ENCODE measurements around the gene MCRIP1. TPM values are rescaled to one million over a fixed set of nuclear protein-coding genes. Genes with fewer than 3 reads are reported as not detected.

The MCRIP1 gene
- total and polyA plus RNA-seq, 9 of the 15 experiments (the other 6 are each of a cell fraction or from before 2014, with no cell fraction given) = 0.39 to 35.8 (median 9.7) TPM

GRCh38 chr17:81860756-81861568 is 27.9 kb upstream of the MCRIP1 start (continued):
- no peak for TF ChIP-seq PBX2 (CRISPR knock-in tag; IDR thresholded peaks at IDR 0.05; ENCODE audit: low read depth)
- peak; percentile 47 for TF ChIP-seq PBX2 (tag; conservative IDR thresholded peaks at IDR 0.05; ENCODE audit: low read depth)
- TF ChIP-seq ETV6 (IDR thresholded peaks at IDR 0.05; ENCODE audit: borderline replicate concordance in 1 of 2, low read depth in 2 of 2, low read length in 1 of 2) = no peak
- TF ChIP-seq ETV6 (CRISPR knock-in tag; IDR thresholded peaks at IDR 0.05; ENCODE audit: borderline replicate concordance) = no peak
- TF ChIP-seq RBM15 (IDR thresholded peaks at IDR 0.05; ENCODE audit: insufficient read depth, low read length) = no peak
- peak; percentile 91; the same call in 1 of the 2 replicates for TF ChIP-seq ZNF445 (CRISPR knock-in tag; IDR thresholded peaks at IDR 0.05; ENCODE audit: low read depth)
- 0 out of 2 replicates have a peak, but pooled peaks have one; percentile 63 for TF ChIP-seq ZNF57 (CRISPR knock-in tag; IDR thresholded peaks at IDR 0.05)
- no peak for TF ChIP-seq STAG1 (CRISPR knock-in tag; IDR thresholded peaks at IDR 0.05; ENCODE audit: borderline replicate concordance)
- TF ChIP-seq MECOM (CRISPR knock-in tag; IDR thresholded peaks at IDR 0.05) = peak; percentile 94
- peak; percentile 84 for TF ChIP-seq JUN (IDR thresholded peaks at IDR 0.05; ENCODE audit: borderline replicate concordance, low read depth, low read length)
- TF ChIP-seq JUN (CRISPR knock-in tag; IDR thresholded peaks at IDR 0.05; ENCODE audit: borderline replicate concordance) = peak; percentile 55; the same call in 1 of the 2 replicates
- no peak for TF ChIP-seq DNMT1 (IDR thresholded peaks at IDR 0.05)
- TF ChIP-seq ZBTB5 (IDR thresholded peaks at IDR 0.05) = no peak
- TF ChIP-seq XRCC4 (IDR thresholded peaks at IDR 0.05; ENCODE audit: extremely low read depth, insufficient read depth, insufficient read length) = no peak
- TF ChIP-seq ZNF197 (CRISPR knock-in tag; IDR thresholded peaks at IDR 0.05; ENCODE audit: low read depth) = peak; percentile 99
- no peak for TF ChIP-seq IRF1 (CRISPR knock-in tag; IDR thresholded peaks at IDR 0.05; ENCODE audit: borderline replicate concordance)
- TF ChIP-seq ZBTB17 (CRISPR knock-in tag; IDR thresholded peaks at IDR 0.05) = peak; percentile 70; the same call in 1 of the 2 replicates
- no peak for TF ChIP-seq BMI1 (IDR thresholded peaks at IDR 0.05; ENCODE audit: low read length)
- peak; percentile 77 for TF ChIP-seq MEIS2 (IDR thresholded peaks at IDR 0.05; ENCODE audit: partially characterized antibody)
- TF ChIP-seq POLR2G (IDR thresholded peaks at IDR 0.05; ENCODE audit: low read depth, low read length) = peak; percentile 85
- peak; percentile 78 for TF ChIP-seq TCFL5 (CRISPR knock-in tag; conservative IDR thresholded peaks at IDR 0.05)
- TF ChIP-seq PTRF (tag; IDR thresholded peaks at IDR 0.05) = peak; percentile 90

Data from K562 (cell line).